SH-SY5Y (cell line): Measurements from ENCODE around the gene GAB4.

Experiments
- GATA2 ChIP-seq: IDR thresholded peaks from 2 replicates; pipeline ENCODE4 v1.6.1; 2011; ENCODE audit warnings: mild to moderate bottlenecking, low read depth, low read length
- GATA3 ChIP-seq: IDR thresholded peaks from 2 replicates; pipeline ENCODE4 v1.6.1; 2011; ENCODE audit warnings: low read depth, mild to moderate bottlenecking, low read length, moderate library complexity

DNA sequence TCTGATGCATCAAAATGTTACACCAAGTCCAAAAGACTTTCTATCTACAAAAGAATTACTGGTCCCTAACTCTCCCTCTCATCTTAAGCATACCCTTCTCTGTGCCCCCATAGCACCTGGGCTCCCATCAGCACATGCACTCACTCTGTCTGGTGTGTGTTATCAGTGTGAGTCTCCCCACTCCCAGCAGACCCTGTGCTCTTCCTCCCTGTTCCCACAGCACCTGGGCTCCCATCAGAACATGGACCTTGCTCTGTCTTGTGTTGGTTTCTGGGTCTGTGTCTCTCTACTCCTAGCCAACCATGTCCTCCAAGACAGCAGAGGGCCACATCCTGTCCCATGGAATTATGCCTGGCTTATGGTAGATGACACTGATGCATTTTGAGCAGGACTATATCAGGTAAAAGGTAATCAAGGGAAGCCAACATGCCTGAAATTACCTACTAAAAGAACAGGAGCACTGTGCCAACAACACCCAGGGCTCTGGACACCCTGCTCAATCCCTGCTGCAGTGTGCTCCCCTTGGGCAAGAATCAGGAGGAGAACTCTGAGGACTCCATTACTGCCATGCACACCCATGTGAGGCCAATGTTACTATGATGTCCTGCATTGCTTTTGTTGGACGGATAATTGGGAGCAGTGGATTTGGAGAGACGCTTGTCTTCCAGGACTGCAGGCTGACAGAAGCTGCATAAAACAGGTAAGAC lies 34.3 kb downstream of the GAB4 start:
- no peak for TF ChIP-seq GATA2
- no peak for TF ChIP-seq GATA3
